ENCODE results near the gene KRTAP12-4.
A peak's percentile ranks its signal among the peaks of the same experiment; 100 is the strongest.
"Not testable (repeated sequence)": the region's sequence is repeated elsewhere in the genome, so short reads cannot be mapped to it uniquely, and the experiment has no call there.

KRTAP12-4 gene

GRCh38 chr21:44700101-44701022 is 45.9 kb upstream of the KRTAP12-4 start:
- DNase-seq (ENCODE audit: low spot score): peak; percentile 47
- Histone ChIP-seq H3K27ac (no peak overlapping the region), H3K4me3 (no peak overlapping the region)
- no peak for TF ChIP-seq CTCF (IDR thresholded peaks at IDR 0.05)

- Histone ChIP-seq H3K27ac (no peak overlapping the region), H3K4me3 (no peak overlapping the region)
- no peak for DNase-seq (ENCODE audit: low spot score)
- no peak for TF ChIP-seq CTCF (IDR thresholded peaks at IDR 0.05)
These were observed 45.1 kb upstream of the KRTAP12-4 start for GRCh38 chr21:44699502-44700001.

GRCh38 chr21:44697811-44698734 is 43.6 kb upstream of the KRTAP12-4 start:
- TF ChIP-seq CTCF (IDR thresholded peaks at IDR 0.05): no peak
- peak; percentile 62 for DNase-seq (ENCODE audit: low spot score)
- no peak overlapping the region for H3K4me3 ChIP-seq
- H3K27ac ChIP-seq: no peak overlapping the region

- not testable (repeated sequence) for H3K4me3 ChIP-seq; H3K27ac ChIP-seq; DNase-seq (ENCODE audit: low spot score)
These were observed 42.8 kb upstream of the KRTAP12-4 start, which contains the start of gene KRTAP10-12 for GRCh38 chr21:44697172-44697810. Gene KRTAP10-12, plus strand, starts transcription at chr21:44697172. Its CDS starts 30 bp downstream, at chr21:44697202.

GRCh38 chr21:44696572-44696971 is 42.1 kb upstream of the KRTAP12-4 start:
- DNase-seq (ENCODE audit: low spot score): no peak
- Histone ChIP-seq H3K4me3 (no peak overlapping the region), H3K27ac (no peak overlapping the region)
- TF ChIP-seq CTCF (IDR thresholded peaks at IDR 0.05): no peak

- no peak overlapping the region for H3K4me3 ChIP-seq
- no peak for TF ChIP-seq CTCF (IDR thresholded peaks at IDR 0.05)
- no peak overlapping the region for H3K27ac ChIP-seq
- no peak for DNase-seq (ENCODE audit: low spot score)
These were observed 41.2 kb upstream of the KRTAP12-4 start for GRCh38 chr21:44695641-44696040.

- DNase-seq (ENCODE audit: low spot score): no peak
- no peak overlapping the region for H3K4me3 ChIP-seq
- no peak for TF ChIP-seq CTCF (IDR thresholded peaks at IDR 0.05)
These were observed 40.7 kb upstream of the KRTAP12-4 start for GRCh38 chr21:44695184-44695583.

More at GRCh38 chr21:44695184-44695583, 40.7 kb upstream of the KRTAP12-4 start:
- H3K27ac ChIP-seq: no peak overlapping the region
